ENCODE results near the gene STARD13.

STARD13 gene

DNA sequence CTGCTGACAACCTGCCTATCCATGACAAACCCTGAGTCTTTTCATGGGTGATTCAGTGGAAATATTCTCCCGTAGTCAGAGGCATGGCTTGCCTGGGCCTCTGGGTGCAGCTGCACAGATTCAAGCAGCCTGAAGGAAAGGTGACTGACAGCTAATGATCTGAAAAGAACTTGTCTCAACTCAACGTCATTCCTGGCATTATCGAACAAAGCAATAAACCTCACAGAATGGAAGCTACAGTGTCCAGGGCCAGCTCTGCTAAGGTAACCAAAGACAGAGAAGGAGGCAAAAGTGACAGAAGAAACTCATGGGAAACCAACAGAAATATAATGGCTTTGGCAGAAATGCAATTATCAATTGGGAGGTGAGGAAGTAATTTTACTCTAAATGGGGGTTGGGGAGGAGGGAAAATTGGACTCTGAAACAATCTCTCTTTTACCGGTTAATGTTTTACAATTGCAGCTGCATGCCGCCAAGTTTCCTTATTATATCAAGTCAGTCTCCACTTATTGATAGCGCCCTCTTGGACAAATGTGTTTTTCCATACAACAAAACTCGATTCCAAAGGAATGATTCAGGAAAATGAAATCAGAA, 12.9 kb downstream of the STARD13 start:
- DNase-seq, result no peak

DNA sequence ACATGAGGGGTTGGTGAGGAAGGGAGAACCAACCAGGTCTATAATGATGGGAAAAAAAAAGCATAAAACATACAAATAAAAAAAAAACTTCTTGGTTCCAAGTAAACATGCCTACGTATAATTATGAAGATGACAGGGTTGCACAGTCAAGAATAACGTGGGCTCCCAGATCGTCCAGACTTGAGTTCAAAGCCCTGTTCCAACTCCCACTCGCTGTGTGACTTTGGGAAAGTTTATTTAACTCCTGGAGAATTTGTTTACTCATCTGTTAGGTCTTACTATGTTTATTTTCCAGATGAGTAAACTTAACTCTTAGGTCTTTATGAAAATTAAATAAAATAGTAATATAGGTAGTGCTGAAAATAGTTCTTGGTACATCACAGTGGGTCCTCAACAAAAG, 13.8 kb downstream of the STARD13 start:
- DNase-seq, result no peak

- no peak for DNase-seq
These were observed 14.5 kb downstream of the STARD13 start for GRCh38 chr13:33270895-33271538.

DNA sequence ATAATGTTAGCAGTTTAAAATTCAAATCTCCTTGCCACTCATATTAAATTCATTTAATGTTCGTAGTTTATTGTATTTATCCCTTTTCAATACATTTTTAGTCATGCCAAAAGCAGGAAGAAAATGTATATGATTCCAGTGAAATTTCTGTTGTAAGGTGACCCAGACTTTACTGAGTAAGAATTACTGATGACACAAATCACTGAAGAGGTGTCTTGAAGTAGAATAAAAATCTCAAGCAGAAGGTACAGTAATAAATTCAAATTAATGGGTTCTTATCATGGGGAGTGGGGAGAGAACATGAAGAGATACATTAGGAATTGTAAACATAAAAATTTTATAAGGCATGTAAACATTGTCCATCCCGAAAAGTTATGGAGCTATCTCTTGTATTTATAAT, 19.9 kb downstream of the STARD13 start:
- DNase-seq, result no peak

DNA sequence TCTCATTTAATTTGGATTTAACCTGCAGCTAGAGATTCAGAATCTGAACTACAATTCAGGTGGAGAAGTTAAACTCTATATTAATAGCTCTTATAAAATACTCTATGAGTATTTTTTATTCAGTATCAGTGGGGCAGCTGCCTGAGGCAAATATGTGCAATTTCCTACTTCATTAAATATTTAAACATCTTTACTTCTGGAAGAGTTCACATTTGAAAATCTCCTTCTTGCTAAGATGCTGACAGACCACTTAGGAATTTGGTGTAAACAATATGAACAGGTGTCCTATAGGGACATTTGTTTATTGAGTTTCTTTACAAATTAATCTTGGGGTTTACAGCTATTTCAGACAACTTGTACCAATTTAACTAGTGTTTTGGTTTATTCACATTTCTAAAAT, 20.4 kb downstream of the STARD13 start:
- no peak for DNase-seq

DNA sequence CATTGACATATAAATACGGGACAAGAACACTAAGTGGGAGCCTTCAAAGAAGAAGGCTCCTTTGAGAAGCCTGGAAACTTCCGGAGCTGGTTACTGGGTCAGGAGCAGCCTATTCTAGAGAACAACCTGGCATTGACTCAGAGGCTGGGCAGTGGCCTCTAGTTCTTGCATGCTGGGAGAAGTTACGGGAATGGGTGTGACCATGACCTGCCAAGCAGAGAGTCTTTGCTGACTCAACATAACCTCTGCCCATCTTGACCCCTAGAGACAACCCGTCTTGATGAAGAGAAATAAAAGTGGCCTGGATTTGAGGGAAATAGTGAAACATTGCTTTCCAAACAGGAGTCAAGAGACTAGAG, 21.0 kb downstream of the STARD13 start:
- DNase-seq, result no peak

DNA sequence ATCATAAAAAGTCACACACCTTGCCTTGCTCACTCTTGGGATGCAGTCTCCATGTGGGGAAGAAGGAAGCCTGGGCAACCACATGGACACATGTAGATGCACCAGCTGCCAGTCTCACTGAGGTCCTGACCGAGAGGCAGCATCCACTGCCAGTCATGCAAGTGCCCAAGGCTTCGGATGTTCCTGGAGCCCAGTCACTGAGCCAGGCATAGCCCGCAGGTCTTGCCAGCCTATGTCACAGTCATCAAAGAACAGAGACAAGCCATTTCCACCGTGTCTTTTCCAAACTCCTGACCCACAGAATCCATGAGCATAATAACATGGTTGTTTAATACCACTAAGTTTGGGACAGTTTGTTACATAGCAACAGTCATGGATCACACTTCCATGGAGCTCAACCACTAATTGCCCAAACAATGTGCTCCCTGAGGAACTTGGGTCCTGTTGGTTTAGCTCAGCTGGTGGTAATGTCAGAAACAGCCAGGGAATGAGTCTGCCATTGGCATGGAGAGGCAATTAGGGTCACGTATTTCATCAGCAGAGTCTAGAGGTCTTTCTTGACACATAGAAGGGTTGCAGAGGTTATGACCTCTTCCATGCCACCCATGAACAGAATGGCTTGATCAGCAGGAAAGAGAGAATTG, 21.5 kb downstream of the STARD13 start:
- DNase-seq, result no peak

DNA sequence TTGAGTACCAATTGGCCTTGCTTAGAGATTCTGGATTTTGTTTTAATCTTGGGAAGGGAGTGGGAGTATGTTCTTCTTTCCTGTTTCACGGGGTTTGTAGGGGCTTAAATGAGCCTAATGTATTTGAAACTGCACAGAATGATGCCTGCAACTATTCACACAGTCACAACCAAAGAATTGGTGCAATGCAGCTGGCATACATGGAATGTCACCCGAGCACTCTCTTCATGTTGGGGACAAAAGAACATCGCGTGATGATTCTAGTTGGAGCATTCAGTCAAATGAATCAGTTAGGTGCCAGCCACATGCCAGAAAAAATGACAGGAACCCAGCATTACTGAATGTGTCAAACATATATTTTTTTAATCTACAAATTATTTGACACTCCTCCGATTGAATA, 22.1 kb downstream of the STARD13 start:
- DNase-seq, result no peak

- no peak for DNase-seq
These were observed 22.6 kb downstream of the STARD13 start for GRCh38 chr13:33262997-33263396.

GRCh38 chr13:33262594-33262993, 23.0 kb downstream of the STARD13 start:
- no peak for DNase-seq

GRCh38 chr13:33262062-33262487, 23.5 kb downstream of the STARD13 start:
- DNase-seq, result peak in 1 of 2 experiments; percentile 13

DNA sequence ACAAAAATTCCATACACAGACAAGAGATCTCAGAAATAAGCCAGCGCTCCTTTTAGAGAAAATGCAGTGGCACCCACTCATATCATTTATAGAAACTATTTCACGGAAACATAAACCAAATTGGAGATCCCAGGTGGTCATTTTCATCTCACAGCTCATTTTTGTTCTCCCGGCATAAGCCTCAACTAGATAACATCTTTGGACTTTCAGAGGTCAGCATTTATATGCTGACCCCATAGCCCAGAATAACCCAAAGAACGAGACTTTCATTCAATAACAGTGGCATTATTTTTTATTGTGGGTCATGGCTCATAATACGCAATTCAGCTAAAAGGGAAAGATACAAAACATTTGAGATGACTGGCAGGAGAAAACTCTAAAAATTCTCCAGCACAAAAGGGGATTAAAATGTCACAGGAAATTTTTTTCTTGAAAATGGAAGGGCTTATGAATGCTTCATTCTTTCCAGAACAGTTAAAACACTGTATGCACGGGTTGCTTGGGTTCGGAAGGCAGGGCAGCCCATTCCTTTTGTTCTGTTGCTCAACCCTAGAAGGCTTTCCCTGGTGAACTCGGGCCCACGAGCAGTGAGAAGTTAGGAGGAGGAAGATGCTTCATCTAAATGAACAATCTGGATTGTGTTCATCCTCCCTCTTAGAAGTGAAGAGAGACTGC, 24.0 kb downstream of the STARD13 start:
- no peak for DNase-seq

- peak in 1 of 2 experiments; percentile 51 for DNase-seq
These were observed 25.1 kb downstream of the STARD13 start for GRCh38 chr13:33260168-33261098.

GRCh38 chr13:33259296-33259695, 26.3 kb downstream of the STARD13 start:
- DNase-seq, result no peak

DNA sequence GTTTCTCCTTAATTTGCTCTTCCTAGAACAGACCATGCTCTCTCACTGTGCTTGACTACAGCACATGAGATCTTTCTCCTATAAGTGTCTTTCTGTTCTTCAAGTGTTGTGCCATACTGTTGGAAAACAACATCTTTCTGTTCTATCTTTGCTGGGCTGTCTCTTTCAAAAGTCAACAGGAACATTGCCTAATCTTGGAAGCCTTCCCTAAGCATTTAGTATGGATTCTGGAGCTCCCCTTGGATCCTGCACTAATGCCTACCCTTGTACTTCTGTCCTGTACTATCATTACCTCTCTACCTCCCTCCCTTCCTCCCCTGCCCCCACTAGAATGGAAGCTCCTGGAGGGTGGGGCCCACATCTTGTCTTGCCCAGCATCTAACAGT, 26.8 kb downstream of the STARD13 start:
- DNase-seq, result no peak

GRCh38 chr13:33257841-33258807, 27.4 kb downstream of the STARD13 start:
- DNase-seq, result no peak

DNA sequence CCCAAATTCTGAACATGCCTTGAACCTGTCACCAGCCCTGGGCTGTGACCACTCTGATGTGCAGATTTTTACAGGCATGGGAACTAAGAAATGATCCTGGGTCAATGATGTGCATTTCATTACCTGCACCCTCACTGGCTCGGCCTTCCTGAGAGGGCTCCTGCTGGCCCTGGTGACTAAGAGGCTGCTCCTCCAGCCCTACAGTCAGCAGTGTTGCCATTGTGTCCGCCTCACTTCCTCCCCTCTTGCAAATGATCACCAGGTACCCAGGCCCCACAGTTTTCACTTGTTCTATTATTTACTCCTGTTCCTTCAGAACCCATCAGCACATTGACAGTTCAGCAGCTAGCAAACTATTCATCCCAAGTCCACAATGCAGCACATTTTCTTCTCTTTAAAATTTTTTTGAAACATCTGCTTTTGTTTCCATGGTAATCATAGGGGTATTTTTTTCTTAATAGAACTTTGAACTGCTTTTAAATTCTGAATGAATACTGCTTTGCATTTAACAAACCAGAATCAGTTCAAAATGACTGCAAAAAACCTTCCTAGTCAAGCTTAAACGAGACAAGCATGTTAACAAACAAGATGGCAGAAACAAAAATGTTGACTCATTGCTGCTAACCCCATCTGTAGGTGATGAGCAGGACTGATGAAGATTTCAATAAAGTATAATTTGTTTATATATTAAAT, 29.3 kb downstream of the STARD13 start:
- no peak for DNase-seq

- DNase-seq, result no peak
These were observed 33.4 kb downstream of the STARD13 start for GRCh38 chr13:33252135-33252534.

GRCh38 chr13:33251131-33251661, 34.4 kb downstream of the STARD13 start:
- DNase-seq, result peak in 1 of 2 experiments; percentile 8

DNA sequence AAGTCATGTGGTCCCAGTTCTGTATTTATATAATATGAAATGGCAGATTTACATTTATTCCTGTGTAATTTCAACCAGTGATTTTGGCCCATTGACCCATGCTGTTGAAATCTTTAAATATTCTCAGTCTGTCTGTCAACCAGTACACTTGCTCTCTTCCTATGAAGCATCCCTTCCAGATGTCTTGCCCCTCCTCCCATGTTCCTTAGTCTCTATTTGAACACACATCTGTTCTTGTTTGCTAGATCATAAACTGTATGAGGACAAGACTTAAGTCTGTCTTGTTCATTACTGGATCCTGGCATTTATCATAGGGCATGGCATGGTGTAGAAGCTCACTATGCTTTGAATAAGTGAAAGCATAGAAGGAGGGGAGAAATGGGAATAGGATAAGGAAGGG, 34.9 kb downstream of the STARD13 start:
- DNase-seq, result no peak

DNA sequence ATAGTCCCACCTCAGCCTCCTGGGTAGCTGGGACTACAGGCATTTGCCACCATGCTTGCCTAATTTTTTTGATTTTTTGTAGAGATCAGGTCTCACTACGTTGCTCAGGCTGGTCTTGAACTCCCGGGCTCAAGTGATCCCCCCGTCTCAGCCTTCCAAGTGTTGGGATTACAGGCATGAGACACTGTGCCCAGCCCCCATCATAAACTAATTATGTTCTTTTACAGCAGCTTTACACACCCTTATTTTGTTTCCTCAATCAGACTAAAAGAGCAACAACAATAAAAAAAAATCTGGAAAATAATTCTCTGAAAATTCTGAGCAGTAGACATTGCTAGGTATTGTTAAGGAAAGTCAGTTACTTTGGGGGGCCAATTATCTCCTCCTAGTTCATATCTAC, 35.7 kb downstream of the STARD13 start:
- no peak for DNase-seq
